DND-41 (cell line): Measurements from ENCODE around the gene TPM4.

ENCODE experiments used
- EZH2 ChIP-seq: IDR thresholded peaks from 3 replicates; pipeline ENCODE4 v1.6.1; 2012; ENCODE audit warnings: borderline replicate concordance, low read depth, mild to moderate bottlenecking, moderate library complexity, low read length, inconsistent platforms; ENCODE audit not compliant: severe bottlenecking
- TF ChIP-seq, protein P1 (sequence below): IDR thresholded peaks from 2 replicates; pipeline ENCODE4 v1.5.1; 2012; ENCODE audit warnings: borderline replicate concordance, low read length, moderate library complexity, mild to moderate bottlenecking; ENCODE audit not compliant: poor library complexity, severe bottlenecking; ENCODE audit errors: extremely low read depth

DNA sequence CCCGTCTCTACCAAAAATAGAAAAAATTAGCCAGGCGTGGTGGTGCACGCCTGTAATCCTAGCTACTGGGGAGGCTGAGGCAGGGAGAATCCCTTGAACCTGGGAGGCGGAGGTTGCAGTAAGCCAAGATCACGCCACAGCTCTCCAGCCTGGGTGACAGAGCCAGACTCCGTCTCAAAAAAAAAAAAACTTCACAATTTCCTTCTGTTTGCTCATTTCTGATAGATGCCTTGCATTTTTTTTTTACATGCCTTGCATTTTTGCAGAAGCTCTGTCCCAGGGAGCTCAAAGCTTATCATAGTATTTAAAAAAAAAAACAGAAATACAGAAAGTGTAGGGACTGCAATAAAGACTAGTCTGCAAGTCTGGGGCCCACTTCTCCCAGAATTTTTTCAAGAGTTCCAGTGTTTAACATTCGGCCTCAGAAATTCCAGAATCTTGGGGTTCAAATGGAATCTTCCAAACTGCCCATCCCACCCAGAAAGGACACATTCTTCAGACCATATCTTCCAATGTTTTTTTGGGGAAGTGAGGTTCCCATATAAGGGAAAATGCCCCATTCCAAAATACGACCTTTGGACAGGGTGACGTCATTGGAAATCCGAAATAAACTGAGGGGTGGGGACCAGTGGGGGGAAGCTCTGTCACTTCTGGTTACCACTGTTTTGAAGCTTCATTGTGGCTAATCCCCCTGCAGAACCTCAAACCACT is 18.2 kb downstream of the TPM4 start:
- TF ChIP-seq, protein P1, sequence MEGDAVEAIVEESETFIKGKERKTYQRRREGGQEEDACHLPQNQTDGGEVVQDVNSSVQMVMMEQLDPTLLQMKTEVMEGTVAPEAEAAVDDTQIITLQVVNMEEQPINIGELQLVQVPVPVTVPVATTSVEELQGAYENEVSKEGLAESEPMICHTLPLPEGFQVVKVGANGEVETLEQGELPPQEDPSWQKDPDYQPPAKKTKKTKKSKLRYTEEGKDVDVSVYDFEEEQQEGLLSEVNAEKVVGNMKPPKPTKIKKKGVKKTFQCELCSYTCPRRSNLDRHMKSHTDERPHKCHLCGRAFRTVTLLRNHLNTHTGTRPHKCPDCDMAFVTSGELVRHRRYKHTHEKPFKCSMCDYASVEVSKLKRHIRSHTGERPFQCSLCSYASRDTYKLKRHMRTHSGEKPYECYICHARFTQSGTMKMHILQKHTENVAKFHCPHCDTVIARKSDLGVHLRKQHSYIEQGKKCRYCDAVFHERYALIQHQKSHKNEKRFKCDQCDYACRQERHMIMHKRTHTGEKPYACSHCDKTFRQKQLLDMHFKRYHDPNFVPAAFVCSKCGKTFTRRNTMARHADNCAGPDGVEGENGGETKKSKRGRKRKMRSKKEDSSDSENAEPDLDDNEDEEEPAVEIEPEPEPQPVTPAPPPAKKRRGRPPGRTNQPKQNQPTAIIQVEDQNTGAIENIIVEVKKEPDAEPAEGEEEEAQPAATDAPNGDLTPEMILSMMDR: no peak
- no peak for TF ChIP-seq EZH2
